HepG2 (cell line): ENCODE results near the gene DNAJC11. TPM values are rescaled to one million over a fixed set of nuclear protein-coding genes. Genes with fewer than 3 reads are reported as not detected.
A peak's percentile ranks its signal among the peaks of the same experiment; 100 is the strongest.

Experiments used
- ATM ChIP-seq: fragments of 450-650 bp; IDR thresholded peaks from 2 replicates; pipeline ENCODE4 v1.7.1; 2017; ENCODE audit warnings: mild to moderate bottlenecking, borderline replicate concordance
- CTCF ChIP-seq: sonication (generic); formaldehyde crosslinking; IDR thresholded peaks from 2 replicates; pipeline ENCODE4 v1.5.0; 2020; ENCODE audit warnings: mild to moderate bottlenecking, missing genetic modification reagents, moderate library complexity
- EHMT2 ChIP-seq: fragments of 200-600 bp; sonication (generic); IDR thresholded peaks from 2 replicates; pipeline ENCODE4 v1.7.0; 2017; ENCODE audit warnings: antibody characterized with exemption, low read depth, low read length, borderline replicate concordance
- HMGXB4 ChIP-seq, 2 experiments: sonication (generic) in 1 of 2; formaldehyde crosslinking in 1 of 2; IDR thresholded peaks; 2 replicates each; pipeline versions ENCODE4 v1.4.0 to v1.6.1; 2018 to 2020; ENCODE audit warnings: missing genetic modification reagents in 2 of 2, borderline replicate concordance in 1 of 2, low read depth in 1 of 2, mild to moderate bottlenecking in 1 of 2, missing biosample characterization in 1 of 2
- KLF12 ChIP-seq: sonication (generic); formaldehyde crosslinking; IDR thresholded peaks from 2 replicates; pipeline ENCODE4 v1.4.0; 2020; ENCODE audit warnings: missing genetic modification reagents, borderline replicate concordance
- KLF9 ChIP-seq: IDR thresholded peaks from 2 replicates; pipeline ENCODE4 v1.6.1; 2016; ENCODE audit warnings: low read depth
- MAFF ChIP-seq: IDR thresholded peaks from 2 replicates; pipeline ENCODE4 v1.6.1; 2011; ENCODE audit warnings: low read depth, low read length, improper control_type of control experiment
- PAX8 ChIP-seq: sonication (generic); formaldehyde crosslinking; IDR thresholded peaks from 2 replicates; pipeline ENCODE4 v1.8.0; 2022; ENCODE audit warnings: mild to moderate bottlenecking, missing genetic modification reagents, borderline replicate concordance
- RBM39 ChIP-seq: fragments of 200-400 bp; formaldehyde crosslinking; IDR thresholded peaks from one replicate; pipeline ENCODE4 v1.6.1; 2018; ENCODE audit warnings: antibody characterized with exemption, mild to moderate bottlenecking, low read depth, low read length; ENCODE audit not compliant: poor library complexity, severe bottlenecking
- RELA ChIP-seq: sonication (generic); formaldehyde crosslinking; IDR thresholded peaks from 2 replicates; pipeline ENCODE4 v1.4.0; 2020; ENCODE audit warnings: missing genetic modification reagents
- SOX13 ChIP-seq, 3 experiments: fragments of 450-650 bp in 1 of 3; sonication (generic) in 1 of 3; formaldehyde crosslinking in 1 of 3; IDR thresholded peaks in 2 of 3; conservative IDR thresholded peaks in 1 of 3; 2 replicates each; pipeline versions ENCODE4 v1.5.0 to v1.6.1; 2016 to 2020; ENCODE audit warnings: antibody characterized with exemption in 1 of 3, mild to moderate bottlenecking in 1 of 3, missing compliant biosample characterization in 1 of 3, missing genetic modification reagents in 1 of 3, moderate library complexity in 1 of 3
- ZBTB43 ChIP-seq: sonication (generic); formaldehyde crosslinking; conservative IDR thresholded peaks from 2 replicates; pipeline ENCODE4 v1.4.0; 2020; ENCODE audit warnings: missing genetic modification reagents
- ZFP62 ChIP-seq: sonication (generic); formaldehyde crosslinking; IDR thresholded peaks from 2 replicates; pipeline ENCODE4 v1.4.0; 2020; ENCODE audit warnings: missing genetic modification reagents
- ZNF558 ChIP-seq: sonication (generic); formaldehyde crosslinking; IDR thresholded peaks from 2 replicates; pipeline ENCODE4 v1.9.0; 2022; ENCODE audit warnings: mild to moderate bottlenecking, missing genetic modification reagents, borderline replicate concordance
- ZNF615 ChIP-seq: sonication (generic); formaldehyde crosslinking; IDR thresholded peaks from 2 replicates; pipeline ENCODE4 v1.5.0; 2020; ENCODE audit warnings: mild to moderate bottlenecking, missing genetic modification reagents, borderline replicate concordance
- ZNF768 ChIP-seq: sonication (generic); formaldehyde crosslinking; IDR thresholded peaks from 2 replicates; pipeline ENCODE4 v1.4.0; 2020; ENCODE audit warnings: missing genetic modification reagents
- ZNF790 ChIP-seq: sonication (generic); formaldehyde crosslinking; IDR thresholded peaks from 2 replicates; pipeline ENCODE4 v1.8.0; 2022; ENCODE audit warnings: missing genetic modification reagents, mild to moderate bottlenecking, borderline replicate concordance
- ZNF841 ChIP-seq: sonication (generic); formaldehyde crosslinking; IDR thresholded peaks from 2 replicates; pipeline ENCODE4 v1.8.1; 2023; ENCODE audit warnings: missing genetic modification reagents, borderline replicate concordance
- polyA plus RNA-seq, 8 experiments: library from polyadenylated mRNA; depleted of rRNA in 3 of 8; stranded (reverse) in 7 of 8; unstranded in 1 of 8; fragments of >200 nt; fragmentation: Illumina TruSeq in 4 of 8; extraction: Trizol in 4 of 8; gene quantifications; 2 replicates each; pipeline versions ENCODE4 v1.2.1 to v1.2.3, GENCODE V29; 2011 to 2016; ENCODE audit warnings: low read depth in 4 of 8, missing spikeins in 1 of 8, mixed read lengths in 1 of 8; ENCODE audit not compliant: insufficient read depth in 1 of 8
- total RNA-seq, 5 experiments: library from RNA; depleted of rRNA; stranded (reverse); fragments of >200 nt; fragmentation: Illumina TruSeq; extraction: Trizol; gene quantifications; 2 replicates each; pipeline ENCODE4 v1.2.3, GENCODE V29; 2016; ENCODE audit warnings: low read depth in 1 of 5
- TF ChIP-seq, protein P1 (sequence below): sonication (generic); formaldehyde crosslinking; IDR thresholded peaks from 2 replicates; pipeline ENCODE4 v1.4.0; 2020; ENCODE audit warnings: missing genetic modification reagents, borderline replicate concordance
- TF ChIP-seq, protein P2 (sequence below), 2 experiments: fragments of 450-650 bp in 1 of 2; sonication (generic) in 1 of 2; formaldehyde crosslinking; IDR thresholded peaks; 2 replicates each; pipeline versions ENCODE4 v1.5.0 to v1.8.0; 2020 to 2022; ENCODE audit warnings: mild to moderate bottlenecking in 1 of 2, missing genetic modification reagents in 1 of 2

Gene DNAJC11
- total and polyA plus RNA-seq, 2 of the 13 experiments (the other 11 are each of a cell fraction or from before 2014, with no cell fraction given): 25.1 to 47.6 TPM

GRCh38 chr1:6602669-6603237 is 98.9 kb downstream of the DNAJC11 start, which contains the start of gene KLHL21 (continued):
- TF ChIP-seq RBM39 (peak; percentile 30), HMGXB4 (CRISPR knock-in tag; IDR thresholded peaks at IDR 0.05; ENCODE audit: borderline replicate concordance in 1 of 2, low read depth in 1 of 2) (no peak; a peak in 2 of 4 replicates), ZNF615 (CRISPR knock-in tag) (no peak), ZNF768 (CRISPR knock-in tag) (no peak; the same call in 1 of the 2 replicates), ZNF841 (CRISPR knock-in tag) (no peak), MAFF (no peak), RELA (CRISPR knock-in tag) (no peak), PAX8 (CRISPR knock-in tag) (peak; percentile 91; the same call in 1 of the 2 replicates), EHMT2 (no peak), ZFP62 (CRISPR knock-in tag) (no peak), CTCF (CRISPR knock-in tag) (no peak), KLF12 (CRISPR knock-in tag) (no peak; the same call in 1 of the 2 replicates), SOX13 (IDR thresholded peaks at IDR 0.05) (peak; percentile 14; the same call in 1 of the 2 replicates), SOX13 (CRISPR knock-in tag; conservative IDR thresholded peaks at IDR 0.05 in 1 of 2, IDR thresholded peaks at IDR 0.05 in 1 of 2) (no peak), ZBTB43 (CRISPR knock-in tag) (no peak), ZNF558 (CRISPR knock-in tag) (no peak), ATM (no peak), ZNF790 (0 out of 2 replicates have a peak, but pooled peaks have one; percentile 12), KLF9 (CRISPR knock-in tag) (no peak; the same call in 1 of the 2 replicates)
- TF ChIP-seq, protein P1, sequence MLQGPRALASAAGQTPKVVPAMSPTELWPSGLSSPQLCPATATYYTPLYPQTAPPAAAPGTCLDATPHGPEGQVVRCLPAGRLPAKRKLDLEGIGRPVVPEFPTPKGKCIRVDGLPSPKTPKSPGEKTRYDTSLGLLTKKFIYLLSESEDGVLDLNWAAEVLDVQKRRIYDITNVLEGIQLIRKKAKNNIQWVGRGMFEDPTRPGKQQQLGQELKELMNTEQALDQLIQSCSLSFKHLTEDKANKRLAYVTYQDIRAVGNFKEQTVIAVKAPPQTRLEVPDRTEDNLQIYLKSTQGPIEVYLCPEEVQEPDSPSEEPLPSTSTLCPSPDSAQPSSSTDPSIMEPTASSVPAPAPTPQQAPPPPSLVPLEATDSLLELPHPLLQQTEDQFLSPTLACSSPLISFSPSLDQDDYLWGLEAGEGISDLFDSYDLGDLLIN (CRISPR knock-in tag): no peak
- TF ChIP-seq, protein P2, sequence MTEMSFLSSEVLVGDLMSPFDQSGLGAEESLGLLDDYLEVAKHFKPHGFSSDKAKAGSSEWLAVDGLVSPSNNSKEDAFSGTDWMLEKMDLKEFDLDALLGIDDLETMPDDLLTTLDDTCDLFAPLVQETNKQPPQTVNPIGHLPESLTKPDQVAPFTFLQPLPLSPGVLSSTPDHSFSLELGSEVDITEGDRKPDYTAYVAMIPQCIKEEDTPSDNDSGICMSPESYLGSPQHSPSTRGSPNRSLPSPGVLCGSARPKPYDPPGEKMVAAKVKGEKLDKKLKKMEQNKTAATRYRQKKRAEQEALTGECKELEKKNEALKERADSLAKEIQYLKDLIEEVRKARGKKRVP (CRISPR knock-in tag; IDR thresholded peaks at IDR 0.05): no peak; a peak in 1 of 4 replicates
